Astrocyte of the hippocampus (primary cell): ENCODE results near the gene PRKCQ.

Experiments used
- DNase-seq: peaks from one replicate; pipeline ENCODE4 v3.0.0; 2011; ENCODE audit warnings: low read depth, low spot score

PRKCQ gene

DNA sequence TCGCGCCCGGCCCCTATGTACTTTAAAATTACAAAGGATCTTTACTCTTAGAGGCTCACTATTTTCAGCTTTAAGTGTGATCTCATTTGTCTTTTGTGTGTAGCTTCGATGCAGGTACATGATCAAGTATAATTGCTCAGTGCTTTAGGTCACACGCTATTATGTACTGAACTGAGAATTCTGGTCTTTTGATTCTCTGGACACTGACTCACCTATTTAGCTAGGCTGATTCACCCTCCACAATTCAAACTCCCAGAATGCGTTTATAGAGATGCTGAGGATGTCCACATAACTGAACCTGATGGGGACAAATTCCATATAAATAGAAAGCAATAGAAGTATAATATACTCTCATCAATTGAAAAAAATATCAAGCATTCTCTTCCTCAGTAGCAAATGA lies 57.8 kb downstream of the PRKCQ start:
- DNase-seq = peak; percentile 66

DNA sequence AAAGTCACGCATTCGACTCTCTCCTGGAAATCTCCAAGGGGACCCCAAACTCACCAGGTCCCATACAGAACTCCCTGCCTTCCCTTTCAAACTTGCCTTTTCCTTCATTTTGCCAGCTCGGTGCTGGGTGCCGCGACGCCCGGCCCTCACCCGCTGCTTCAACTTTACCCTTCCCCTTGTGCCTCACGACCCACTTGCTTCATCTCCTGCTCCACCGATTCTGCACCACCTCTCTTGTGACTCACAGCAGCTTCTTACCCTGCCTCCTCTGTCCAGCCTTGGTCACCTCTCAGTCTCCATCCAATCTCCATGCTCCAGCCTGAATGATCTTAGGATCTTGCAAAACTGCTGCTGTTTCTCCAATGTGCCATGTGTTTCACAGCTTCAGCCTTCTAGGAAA lies 59.9 kb downstream of the PRKCQ start:
- DNase-seq = no peak

DNA sequence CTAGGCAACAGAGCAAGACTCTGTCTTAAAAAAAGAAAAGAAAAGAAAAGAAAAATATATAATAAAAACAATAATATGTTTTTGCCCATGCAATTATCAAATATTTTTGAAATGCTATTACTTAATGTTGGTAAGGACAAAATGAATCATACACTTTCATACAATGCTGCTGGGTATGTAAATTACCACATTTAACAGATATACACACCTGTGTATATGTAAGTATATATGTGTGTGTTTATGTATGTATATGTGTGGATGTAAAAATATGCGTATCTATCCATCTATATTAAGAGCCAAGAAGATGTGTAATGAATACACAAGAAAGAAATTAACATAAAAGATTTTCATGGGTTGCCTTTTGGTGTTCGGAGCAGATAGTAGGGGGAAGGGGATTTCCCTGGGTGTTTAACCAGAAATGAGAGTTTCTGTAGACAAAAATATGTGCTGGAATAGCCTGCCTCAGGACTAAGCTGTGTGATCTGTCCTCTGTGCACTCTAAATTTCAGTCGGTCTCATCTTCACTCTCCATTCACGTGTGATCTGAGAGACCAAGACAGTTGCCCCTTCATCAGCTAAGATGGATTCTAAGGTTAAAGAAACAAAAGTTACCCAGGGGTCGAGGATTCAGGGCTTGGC lies 61.2 kb downstream of the PRKCQ start:
- DNase-seq = no peak

DNA sequence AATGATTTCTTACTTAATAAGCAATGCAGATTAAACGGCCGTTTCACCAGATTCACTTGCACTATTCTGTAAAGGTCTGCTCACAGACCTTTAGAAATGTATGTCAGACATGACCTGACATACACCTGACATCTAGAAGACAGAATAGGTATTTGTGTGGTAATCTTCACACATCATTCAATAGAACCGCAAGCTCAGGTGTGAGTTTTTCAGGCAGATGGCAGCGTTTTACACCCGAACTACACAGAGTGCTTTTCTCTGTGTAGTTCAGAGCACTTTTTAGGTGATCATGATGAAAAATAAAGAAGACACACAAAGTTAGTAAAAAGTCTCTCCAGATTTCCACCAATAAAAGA lies 63.2 kb downstream of the PRKCQ start:
- DNase-seq = no peak

DNA sequence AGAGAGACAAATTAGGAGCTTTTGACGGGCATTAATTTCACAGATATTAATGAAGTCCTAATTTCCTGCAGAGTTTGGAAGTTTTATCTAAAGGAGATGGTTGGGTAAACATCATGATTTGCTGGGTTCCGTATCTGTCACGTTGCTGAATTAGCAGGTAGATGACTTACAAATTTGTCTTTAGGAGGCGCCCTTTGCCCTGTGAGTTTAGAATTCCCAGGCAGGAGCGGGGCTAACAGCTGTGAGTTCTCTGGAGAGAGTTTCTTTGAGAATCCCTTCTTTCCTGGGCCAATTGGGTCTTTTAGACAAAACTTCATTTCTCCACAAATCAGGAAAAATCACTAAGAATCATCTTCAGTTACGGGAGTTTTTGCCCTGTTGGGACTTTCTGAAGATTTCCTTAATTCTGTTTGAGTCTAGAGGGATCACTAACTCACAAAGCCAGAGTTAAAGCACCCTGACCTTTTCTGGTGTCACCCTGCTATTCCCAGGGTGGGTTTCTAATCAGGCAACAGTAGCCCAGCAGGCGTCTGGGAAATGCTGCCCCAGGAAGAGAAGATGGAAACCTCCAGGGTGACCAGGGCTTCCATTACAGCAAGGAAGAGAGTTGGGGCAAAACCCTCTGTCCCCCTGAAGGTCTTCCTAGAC lies 63.7 kb downstream of the PRKCQ start:
- no peak for DNase-seq

DNA sequence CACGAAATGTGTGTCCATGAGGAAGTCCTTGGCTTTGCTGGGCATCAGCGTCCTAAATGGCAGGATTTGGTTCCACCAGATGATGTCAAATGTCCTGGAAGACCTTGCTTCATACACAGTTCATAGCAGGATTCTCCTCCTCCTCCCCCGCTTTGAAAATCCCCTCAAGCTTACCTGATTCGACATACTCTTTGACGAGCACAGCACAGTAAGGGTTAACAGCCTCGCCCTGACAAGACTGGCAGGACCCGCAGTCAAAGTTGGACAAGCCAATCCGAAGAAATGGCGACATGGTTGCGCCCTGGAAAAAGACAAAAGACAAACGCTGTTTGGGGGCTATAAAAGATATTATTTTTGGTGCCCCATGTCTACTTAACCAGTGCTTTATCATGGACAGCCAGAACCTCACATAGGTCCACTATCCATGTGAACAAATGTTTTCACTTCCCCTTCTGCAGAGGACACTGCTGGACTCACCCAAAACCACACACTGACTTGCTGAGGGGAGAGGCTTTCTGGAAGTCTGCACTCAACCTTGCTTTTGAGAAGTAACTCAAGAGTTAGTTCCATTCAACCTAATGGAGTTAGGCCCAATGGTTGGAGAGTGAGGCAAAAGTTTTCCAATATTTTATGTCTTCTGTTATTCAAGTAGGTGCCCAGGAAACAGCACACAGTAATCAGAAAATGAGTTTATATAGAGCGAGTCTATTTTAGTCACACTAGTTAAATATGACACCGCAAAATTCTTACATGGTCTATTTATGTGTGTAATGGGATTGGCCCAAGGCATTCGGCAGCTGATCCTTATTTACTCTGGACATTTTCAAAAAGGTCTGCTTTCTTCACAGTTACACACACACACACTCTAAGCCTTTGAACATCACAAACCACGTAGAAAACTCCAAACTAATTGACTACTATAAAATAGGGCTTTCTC lies 65.0 kb downstream of the PRKCQ start:
- no peak for DNase-seq

DNA sequence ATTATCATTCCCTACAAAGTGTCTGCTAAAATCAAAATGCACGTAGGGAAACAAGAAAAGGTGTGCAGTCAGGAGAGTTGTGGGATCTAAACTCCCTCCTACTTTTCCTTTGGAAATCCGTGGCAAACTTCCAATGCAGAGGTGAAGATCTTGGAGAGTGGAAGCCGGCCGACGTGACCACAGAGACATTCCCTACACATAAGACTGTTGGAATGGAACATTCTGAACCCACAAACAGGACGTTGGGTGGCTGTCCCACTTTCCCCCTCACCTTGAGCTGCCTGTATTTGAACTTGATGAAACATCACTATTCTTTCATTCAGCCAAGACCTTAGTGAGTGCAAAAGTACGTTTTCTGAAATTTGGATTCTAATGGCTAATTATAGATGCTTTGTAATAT lies 65.9 kb downstream of the PRKCQ start:
- DNase-seq = no peak

DNA sequence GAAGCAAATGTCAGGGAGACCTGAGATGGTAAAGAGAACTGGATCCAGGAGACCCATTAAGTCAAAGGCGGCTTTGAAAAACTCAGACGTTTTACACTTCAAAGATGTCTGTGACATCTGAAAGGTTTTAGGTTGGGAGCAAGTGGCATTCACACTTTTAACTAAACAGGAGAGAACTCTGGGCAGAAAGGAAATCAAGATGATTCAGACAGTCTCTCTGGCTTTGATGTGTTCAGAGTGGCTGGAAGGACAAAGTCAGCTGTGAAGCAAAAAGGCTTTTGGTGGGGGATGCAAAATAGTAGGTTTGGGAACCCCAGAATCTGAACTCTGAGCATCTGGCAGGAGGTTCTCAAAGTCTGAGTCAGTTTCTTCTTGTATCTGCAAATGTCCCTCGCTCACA lies 66.6 kb downstream of the PRKCQ start:
- no peak for DNase-seq

DNA sequence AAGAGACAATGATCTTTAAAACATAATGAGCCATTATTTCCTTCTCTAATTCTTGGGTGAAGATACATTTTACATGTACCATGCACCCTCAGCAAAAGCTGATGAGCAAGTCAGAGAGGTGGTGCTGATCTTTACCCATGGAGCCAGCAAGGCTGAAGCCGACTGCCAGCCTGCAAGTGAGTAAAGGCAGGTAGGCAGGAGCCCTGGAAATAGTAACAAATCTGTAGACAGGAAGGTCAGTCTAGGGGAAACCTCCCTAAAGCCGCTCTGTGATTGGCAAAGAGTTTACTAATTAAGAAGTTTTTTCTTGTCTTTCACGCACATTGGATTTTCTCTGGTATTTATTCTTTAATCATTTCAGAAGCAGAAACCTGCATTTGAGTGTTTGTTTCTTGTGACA lies 67.9 kb downstream of the PRKCQ start:
- no peak for DNase-seq

DNA sequence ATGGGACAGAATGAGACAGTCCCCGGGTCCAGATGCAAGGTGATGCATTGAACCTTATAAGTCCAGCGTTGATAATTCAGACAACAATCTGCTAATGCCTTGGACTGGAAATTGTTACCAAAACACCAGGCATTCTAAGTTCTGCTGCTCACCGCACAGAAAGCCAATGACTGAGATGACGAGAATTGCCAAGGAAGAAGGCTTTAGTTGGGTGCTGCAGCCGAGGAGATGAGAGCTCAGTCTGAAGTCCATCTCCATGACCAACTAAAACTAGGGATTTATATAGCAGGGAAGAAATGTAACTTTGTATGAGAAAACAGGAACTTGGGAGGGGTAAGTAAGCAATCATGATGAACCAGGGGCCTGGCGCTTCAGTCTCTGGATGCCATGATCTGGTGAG lies 68.7 kb downstream of the PRKCQ start:
- no peak for DNase-seq

DNA sequence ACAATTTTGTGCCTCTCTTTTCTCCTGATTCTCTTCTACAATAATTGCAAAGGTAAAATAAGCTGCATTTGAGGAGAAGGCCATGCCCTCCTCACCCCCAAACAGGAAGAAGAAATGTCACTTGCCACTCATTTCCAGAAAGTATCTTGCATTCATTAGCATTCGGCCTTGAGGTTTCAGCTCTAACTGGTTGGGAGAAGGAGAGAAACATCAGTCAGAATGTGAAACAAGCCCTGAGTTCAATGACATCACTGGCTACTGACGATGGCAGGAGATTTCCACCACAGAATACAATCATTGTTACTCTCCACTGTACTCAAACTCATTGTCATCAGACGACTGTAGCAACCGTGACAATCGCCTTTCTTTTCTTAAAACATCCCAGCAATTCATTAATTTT lies 72.8 kb downstream of the PRKCQ start:
- peak; percentile 22 for DNase-seq

DNA sequence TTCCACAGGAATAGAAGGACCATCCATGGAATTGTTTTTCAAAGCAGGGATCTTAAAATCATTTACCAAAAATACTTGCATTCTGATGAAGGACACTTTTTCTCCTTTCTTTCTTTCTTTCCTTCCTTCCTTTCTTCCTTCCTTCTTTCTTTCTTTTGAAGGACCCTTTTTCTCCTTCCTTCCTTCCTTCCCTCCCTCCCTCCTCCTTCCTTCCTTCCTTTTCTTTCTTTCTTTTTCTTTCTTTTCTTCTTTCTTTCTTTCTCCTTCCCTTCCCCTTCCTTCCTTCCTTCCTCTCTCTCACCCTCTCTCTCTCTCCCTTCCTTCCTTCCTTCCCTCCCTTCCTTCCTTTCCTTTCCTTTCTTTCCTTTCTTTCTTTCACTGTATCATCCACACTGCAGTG lies 74.8 kb downstream of the PRKCQ start:
- DNase-seq = no peak

DNA sequence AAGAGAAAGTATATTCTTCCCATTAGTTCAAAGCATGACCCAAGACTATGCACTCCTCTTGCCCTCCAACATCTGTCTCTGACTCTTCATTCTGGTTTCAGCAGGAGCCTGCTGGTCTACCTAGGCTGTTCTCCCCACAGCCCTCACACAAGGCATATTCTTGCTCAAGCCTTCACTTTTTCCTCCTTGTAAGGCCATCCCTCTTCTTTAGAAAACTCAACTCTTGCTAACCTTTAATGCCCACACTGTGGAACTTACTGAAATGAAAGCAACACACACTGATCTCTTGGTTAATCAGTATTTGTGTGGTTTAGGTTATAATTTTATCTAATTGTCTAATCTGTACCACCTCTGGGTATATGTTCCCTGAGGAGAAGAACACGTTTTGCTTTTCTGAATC lies 75.8 kb downstream of the PRKCQ start:
- no peak for DNase-seq

DNA sequence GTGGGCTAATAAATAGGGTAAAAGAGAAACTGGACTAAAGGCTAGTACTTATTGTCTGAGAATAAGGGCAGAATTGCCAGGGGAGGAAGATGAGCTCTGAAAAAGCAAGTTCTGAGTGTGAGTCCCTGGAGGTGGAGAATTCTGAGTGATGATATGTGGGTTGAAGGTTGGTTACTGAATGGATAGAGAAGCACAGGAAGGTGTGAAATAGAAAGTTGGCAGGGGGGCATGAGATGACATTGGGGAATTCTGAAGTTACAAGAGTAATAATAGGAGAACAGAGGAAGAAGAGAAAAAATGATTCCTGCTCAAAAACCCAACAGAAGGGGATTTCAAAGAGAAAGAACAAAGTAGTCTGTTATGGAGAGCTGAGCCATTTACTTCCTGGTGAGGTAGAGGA lies 76.9 kb downstream of the PRKCQ start:
- no peak for DNase-seq

DNA sequence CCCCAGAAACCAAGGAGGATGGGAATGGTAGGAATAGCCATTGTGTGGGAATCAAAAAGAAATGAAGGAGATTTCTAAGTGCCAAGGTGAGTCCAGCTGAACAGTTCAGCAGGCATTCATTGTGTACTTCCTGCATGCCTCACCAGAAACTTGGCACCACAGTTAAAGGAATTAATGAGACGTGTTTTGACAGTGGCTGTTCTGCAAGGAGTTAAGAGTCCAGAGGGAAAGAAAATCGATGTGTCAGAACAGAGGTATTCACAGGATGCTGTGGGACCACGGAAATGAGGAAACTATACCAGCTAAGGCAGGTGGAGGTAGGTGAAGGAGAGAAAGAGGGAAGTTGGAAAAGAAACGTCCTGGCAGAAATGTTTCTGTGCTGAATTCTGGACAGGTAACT lies 78.1 kb downstream of the PRKCQ start:
- DNase-seq = peak; percentile 82

DNA sequence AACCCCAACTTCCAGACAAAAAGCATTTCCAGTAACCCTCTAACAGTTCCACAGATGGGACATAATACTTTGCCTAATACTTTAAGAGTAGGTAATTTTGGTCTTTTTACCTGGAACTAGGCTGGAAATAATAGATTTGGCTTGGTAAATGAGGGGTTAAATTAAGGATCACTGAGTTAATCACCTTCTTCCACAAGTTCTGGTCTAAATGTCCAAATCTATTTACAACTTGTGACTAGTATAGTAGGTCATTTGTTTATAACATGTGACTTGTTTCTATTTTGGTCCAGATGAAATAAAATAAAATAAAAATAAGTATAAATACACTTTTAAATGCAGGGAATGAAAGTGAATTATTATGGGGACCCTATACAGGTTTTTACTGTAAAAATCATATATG lies 80.1 kb downstream of the PRKCQ start:
- no peak for DNase-seq

DNA sequence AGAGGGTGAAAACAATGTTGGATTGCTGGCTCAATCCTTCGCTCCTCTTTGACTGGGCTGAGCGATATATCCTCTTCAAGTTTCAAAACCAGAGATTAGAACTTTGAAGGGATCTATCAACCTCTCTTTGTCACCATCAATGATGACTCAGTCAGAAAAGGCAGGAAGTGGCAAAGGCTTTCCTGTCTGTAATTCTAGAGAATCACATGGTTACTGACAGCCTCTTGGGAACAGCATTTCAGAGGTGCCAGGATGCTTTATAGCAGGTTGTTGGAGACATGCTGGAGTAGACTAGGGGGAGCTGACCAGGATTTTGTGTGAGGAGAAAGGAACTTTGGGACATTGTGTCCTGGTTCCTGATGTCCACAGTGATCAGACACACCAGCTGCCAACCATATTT lies 81.3 kb downstream of the PRKCQ start:
- DNase-seq = no peak

DNA sequence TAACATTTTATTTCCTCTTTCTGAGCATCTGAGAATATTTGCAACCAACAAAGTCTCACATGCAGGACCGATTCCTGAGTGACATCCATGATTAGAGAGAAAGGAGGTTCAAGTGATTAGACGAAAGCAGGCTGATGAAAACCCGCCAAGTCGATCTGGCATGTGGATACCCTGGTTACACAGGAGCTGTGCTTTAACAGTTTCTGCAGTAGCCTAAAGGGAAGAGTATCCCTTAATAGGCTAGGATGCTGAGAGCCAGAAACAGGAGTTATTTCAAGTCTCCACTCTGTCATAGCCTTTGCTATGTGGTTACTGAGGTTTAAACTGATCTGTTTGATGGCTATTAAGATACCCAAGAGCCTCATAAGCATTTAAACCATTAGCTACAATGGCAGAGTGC lies 82.5 kb downstream of the PRKCQ start:
- peak; percentile 24 for DNase-seq

DNA sequence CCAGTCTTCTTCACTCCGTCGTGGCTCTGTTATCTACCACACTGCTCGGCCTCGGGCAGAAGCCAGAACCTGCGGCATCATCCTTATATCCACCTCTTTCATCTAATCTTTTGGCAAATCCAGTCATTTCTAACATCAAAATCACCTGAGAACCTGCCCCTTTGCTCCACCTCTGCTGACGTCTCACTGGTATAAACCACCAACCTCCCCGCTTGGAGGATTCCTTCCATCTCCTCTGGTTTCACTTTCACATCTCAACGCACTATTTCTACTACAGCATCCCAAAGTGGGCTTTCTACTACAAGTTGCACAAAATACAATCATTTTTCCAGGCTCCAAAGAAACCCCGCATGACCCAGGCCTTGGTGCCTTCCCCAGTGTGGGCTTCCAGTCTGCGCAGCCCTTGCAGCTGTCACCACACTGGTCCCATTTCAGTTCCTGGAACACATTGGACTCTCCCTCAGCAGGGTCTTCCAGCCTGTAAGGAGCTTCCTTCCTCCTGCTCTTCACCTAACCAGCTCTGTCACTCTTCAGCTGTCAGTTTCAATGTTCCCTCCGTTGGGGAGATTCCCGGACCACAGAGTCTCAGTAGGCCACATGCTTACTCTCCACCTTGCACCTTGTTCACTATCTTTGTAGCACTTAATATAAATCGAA lies 85.0 kb downstream of the PRKCQ start:
- DNase-seq = no peak

DNA sequence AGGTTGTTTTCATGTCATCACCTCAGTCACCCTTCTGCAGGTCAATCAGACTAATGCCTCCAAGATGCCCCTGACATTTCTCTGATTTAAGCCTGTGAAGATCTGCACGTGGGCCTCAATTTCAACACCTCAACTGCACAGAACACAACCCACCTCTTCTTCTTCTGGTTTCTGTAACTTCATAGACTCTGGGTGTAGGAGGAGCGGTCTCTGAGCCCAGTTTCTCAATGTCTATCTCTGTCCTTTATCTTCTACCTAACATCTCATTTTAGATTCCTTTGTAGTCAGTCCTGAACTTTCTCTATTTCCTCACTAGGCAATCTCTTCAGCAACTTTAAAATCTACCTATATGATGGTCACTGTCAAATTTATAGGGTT lies 85.6 kb downstream of the PRKCQ start:
- no peak for DNase-seq

DNA sequence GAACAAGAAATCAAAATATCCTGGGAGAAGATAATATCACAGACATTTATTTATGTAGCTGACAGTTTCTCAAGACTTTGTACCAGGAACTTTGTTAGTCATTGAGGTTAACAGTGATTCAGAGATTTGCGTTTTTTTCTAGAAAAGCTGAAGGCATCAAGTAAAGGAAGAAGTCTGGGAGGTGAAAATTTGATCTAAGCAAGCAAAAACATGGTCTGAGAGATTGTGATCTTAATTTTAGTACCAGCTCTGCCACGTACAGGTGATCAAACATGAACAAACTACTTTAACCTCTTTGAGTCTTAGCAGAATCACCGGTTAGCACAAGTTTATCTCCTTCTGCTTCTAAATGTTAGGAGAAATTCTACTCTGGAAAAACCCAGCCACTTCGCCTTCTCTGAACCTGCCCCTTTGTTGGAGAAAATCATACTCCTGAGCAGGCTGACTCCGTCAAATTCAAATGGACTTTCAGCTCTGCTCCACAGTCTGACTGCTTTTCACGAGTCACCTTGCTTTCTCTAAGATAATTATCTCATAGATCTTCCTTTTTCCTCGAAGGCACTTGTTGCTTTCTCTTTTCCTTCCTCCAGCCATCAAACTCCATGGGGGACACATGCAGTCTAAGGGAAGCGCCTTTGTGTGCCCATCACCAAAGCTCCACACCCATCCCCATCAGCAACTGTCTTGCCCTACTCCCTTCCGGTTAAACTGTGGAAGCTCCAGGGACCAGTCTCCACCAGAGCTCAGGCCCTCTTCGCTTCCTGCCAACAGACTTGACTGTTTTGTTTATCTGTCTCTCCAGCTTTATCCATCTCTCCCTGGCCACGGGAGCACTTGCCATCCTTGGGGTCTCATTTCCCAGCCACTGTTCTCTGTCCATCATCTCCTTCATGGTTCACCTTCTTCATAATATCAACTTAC lies 86.3 kb downstream of the PRKCQ start:
- peak; percentile 55 for DNase-seq
